Measurements from ENCODE around the gene SLAMF7.

GRCh38 chr1:160774886-160775719, 36.1 kb downstream of the SLAMF7 start:
- no peak for TF ChIP-seq CTCF (conservative IDR thresholded peaks at IDR 0.05 in 1 of 2, IDR thresholded peaks at IDR 0.05 in 1 of 2; ENCODE audit: low read depth in 1 of 2, low read length in 2 of 2)
- TF ChIP-seq EZH2 (IDR thresholded peaks at IDR 0.05; ENCODE audit: low read length, missing control alignments) = no peak

Measured in fibroblast of lung (primary cell).